SHP77 (cell line): ENCODE measurements around the gene KAZN.

Experiments used
- DNase-seq, 2 experiments: peaks; one replicate each; lab custom pipeline; 2025; lab: John Stamatoyannopoulos, UW

KAZN gene

DNA sequence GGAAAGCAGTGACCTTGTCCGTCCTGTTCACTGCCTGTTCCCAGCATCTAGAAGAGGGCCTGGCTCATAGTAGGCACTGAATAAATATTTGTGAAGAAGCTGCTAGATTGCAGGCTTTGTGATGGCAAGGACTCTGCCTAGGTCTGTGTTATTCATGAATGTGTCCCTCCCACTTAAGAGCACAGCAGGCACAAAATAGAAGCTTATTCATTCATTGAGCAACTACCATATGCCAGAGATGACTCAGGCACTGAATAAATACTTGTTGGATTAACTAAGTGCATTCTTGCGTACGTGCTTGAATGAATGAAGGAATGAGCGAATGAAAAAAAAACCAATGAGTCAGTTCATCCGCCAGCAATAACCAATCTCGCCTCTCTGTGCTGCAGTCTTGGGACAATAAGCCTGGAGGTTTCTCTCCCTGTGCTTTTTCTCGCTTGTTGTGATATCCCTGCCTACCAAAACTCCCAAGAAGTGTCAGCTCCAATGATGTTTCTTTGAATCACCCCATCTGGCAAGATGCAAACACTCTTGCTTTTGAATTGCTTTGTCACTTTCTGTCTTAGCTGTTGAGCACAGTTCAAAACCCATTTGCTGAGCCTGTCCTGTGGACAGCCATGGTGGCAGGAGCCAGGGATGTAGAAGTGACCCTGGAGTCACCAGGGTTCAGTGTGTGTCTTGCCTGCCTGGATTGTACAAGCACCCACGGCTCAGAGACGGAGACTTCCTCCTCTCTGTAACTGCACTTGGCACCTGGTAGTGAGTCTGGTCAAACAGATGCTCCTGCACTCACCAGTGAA, 143.9 kb downstream of the KAZN start:
- no peak for DNase-seq

DNA sequence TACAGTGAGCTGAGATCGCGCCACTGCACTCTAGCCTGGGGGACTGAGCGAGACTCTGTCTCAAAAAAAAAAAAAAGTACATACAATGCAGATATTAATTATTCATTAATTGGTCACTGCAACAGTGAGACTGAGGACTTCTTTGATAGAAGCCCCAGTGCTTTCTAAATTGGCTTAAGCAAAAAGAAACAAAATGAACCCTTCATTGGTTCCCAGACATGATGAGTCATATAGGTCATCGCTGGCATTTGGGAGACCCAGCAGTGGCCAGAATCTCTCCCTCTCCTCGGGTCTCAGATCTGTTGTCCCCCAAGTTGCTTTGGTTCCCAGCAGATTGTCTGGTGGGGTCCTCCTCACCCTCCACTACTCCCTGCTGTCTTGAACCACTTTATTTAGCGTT, 144.9 kb downstream of the KAZN start:
- DNase-seq: no peak

DNA sequence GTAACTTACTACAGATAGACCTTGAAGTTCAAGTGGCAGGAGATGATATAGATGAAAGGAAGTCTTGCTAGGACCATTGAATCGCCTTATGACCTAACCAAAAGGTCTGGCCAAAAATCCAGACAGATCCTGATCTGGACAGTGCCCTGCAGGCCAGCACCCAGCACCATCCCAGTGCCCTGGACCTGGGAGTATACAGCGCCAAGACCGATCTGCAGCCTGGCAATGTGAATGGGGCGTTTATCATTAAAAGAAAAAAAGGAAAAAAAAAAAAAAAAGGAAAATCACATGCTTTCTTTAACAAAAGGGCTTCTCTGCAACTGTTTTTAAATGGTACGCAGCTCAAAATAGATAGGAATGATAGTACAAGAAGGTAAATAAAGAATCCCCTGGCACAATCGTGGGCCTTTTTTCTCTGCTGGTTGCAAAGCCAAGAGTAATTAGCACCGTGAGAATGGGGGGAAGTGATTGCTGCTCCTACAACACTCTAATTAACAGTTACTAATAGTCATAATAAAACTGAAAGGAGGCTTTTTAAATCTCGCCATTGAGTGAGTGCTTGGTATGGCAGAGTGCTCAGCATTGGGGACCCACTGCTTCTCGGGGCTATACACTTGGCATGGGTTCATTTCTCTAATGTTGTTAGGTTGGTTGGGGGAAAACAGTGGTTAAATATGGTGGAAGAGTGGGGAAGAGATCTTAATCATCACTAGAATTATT, 146.7 kb downstream of the KAZN start:
- no peak for DNase-seq

DNA sequence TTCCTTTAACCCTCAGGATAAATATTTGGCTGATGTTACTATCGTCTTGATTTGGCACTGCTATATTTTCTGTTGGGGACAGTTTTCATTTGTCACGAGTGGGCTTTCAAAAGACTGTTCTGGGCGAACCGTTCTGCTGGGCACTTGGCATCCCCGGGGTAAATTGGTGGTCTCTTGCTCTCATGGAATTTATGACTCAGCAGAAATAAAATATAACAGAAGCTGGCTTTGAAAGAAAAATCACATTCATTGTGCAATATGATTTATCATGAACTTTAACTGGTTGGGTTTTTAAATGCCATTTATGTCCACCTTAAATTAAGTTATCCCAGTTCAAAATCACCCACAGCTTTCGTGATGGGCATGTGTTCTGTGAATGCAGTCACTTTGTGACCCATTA, 147.3 kb downstream of the KAZN start:
- no peak for DNase-seq

DNA sequence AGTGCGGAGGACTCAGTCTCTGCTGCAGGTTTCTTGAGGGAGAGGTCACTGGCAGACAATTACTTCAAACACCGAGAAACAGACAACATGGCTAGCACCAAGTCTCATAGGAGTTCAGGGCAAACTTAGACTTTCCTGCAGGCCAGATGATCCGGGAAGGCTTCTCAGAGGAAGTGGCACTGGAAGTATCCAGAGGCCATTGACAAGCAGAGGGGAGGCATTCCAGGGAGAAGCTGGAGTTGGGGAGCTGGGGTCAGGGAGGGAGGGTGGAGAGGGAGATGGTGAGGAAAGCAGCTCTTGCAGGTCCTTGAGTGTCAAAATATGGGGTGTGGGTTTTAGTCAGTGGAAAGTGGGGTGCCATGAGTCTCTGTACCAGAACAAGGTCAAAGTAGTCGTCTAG, 147.9 kb downstream of the KAZN start:
- no peak for DNase-seq

DNA sequence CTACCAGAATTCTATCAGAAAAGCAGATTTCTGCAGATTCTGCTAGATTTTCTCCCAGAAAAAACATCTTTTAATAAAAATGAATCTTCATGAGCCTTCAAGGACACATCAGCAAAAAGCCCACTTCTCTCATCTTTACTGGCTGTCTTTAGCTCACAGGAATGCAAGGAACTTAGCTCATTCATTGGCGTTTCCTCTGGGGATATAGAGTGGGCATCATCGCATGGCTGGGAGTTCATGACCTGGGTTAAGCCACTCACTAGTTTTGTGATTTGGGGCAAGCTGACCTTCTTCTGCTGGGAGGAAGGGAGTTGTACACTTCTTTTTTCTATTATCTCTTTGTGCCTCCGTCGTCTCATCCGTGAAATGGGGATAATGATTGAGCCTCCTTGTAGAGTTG, 149.7 kb downstream of the KAZN start:
- DNase-seq: no peak

DNA sequence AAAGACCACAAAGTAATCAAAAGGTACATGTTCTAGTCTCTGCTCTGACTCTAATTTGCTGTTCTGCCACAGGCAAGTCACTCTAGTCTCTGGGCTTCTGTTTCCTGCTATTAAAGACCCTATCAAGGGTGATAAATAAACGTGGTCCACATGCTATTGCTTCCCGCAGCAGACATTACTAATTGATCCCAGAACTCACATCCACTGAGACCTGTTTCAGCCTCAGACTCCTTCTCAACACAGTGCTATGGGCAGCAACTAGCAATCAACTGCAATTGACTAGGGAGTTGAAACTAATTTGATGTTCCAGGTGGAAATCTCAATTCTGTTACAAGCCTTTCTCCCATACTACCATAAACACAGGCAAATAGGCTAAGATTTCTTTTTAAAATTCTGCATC, 150.5 kb downstream of the KAZN start:
- no peak for DNase-seq

DNA sequence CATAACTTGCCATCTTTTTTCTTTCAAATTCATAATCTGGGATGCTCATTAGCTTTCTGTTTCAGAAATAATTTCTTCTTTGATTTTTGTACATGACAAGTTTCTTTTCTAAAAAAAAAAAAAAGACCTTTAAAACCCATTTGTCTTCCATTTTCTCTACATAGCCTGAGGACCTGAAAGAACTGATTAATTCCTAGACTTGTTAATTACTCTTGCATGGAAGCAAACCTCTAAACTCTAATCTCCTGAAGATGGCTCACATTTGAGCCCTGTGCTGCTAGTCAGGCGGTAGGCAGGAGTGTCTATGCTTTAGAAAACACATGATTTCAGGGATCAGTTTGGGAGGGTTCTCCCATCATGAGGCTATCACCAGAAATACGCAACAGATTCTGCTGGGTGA, 152.0 kb downstream of the KAZN start:
- no peak for DNase-seq

DNA sequence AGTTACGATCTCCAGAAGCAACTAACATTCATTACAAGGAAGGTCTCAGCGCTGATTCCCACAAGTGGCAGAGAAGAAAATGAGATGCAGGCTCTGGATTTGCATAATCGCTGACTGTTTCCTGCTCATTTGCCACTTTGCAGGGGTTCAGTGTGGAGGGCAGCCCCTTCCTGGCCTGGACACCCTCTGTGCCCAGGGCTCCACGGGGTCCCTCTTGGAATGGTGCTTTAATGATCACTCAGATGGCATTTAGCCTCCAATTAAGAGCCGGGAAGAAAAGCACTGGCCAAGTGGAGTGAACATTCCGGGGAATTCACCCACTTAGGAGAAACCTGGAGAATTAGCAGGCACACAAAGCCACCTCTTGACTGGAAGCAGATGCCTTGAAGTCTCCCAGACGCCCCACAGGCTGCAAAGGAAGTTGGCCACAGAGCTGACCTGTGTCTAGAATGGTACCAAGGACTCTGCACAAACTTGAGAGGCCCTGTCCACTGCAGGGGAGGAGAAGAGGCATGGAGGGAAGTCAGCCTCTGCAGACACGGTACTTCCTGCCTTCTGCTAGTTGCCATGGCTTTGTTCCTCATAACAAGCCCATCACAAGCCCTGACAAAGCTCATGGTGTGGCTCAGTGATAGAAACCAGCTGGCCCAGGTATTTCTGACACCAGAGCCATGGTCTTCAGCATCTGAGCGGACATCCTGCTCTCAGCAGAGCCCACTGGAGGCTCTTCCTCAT, 157.2 kb downstream of the KAZN start:
- DNase-seq: no peak

DNA sequence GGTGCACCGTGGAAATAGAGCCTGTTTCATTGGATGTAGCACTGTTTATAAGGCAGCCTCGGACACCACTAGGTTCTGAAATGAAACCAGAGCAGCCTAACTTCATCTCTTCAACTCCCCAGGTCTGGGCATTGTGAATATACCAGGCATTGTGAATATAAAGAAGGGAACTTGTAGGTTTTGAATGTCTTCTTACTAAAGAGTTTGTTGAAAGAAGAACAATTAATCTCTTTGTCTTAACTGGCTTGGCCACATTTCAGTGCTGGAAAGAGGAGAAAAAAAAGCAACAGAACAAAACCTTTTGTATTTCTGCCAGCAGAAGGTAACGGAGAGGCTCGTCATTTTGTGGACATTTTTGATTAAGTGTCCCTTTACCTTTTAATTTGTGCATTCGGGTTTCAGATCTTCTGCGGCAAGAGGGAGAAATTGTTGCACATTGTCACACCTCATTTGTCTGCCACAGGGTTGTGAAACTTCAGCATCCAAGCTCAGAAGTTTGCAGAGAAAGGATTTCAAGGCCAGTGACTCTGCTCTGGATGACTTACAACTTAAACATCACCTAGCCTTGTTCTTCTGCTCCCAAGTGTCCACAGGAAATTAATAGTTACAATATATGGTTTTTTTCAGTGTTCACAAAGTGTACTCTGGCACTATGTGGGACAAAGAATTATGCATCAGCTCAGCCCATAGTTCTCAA, 158.3 kb downstream of the KAZN start:
- DNase-seq: no peak

DNA sequence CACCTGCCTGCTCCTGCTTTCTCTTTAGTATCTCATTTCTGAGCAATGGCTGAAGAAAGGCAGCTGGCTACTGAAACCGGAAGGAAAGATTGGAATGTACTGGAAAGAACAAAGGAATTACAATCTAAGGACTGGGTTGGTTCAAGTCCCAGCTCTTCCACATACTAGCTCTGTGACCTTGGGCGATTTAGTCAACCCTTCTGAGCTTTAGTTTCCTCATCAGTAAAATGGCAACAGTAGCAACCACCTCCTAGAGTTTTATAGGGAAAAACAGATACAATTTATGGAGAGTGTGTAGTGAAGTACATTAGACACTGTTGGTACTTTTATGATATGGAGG, 158.8 kb downstream of the KAZN start:
- DNase-seq: no peak

DNA sequence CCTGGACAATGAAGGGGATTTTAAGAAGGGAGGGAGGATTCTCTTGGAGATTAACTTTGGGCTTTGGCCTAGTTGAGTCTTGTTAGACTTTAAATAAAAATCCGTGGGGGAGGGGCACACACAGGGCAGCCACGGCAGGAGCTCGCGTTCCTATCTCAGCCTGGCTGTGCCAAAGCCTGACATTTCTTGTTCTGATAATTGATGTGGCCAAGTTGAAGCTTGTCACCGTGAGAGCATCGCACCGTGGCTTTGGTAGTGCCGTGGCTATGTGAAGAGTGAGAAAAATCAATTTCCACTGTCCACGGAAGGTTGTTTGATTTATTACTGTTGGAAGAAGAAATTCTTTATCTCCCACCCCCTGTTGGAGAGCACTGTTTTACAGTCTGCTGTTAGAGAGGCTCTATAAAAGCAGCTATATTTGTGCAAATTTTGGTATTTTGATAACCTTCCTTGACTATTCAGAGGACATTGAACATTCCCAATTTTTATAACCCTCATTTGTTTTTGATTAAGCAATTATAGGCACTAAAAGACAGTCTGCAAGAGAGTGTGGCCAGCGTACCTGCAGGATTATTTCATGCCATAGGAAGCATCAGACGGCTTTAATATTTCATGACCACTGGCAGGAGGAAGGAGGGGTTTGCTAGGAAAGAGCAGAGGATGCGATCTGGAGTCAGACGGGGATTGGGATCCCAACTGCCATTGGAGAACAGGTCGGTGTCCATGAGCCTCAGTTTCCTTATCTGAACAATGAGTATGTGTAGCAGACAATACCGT, 160.7 kb downstream of the KAZN start:
- no peak for DNase-seq

DNA sequence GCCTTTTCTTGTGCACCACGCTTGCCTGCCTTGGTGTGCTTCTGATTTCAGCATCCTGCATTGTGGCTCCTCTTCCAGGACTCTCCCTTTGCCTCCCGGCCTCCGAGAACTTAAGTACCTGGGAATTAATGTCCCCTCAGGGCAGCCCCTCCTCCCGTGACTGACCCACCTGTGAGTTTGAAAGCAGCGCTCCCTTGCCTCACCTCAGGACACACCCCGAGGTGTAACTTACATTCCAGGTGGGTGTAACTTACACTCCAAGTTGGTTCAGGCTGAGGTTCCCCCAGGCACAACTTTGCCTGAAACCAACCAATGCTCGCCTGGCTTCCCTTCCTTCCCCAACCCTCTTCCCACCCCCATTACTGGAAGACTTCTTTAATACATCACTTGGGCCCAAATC, 161.4 kb downstream of the KAZN start:
- no peak for DNase-seq

DNA sequence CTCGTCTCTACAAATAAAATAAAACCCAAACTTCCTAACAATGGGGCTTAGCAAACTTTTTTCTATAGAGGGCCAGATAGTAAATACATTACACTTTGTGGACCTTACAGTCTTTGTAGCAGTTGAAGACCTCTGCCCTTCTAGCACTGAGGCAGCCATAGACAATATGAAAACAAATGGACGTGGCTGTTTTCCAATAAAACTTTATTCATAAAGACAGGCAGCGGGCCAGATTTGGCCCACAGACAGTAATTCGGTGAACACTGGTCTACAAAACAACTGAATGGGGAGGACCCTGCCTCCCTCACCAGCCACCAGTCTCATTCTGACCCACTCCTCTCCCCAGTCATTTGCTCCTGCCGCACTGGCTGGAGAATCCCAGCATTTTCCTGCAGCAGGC, 162.3 kb downstream of the KAZN start:
- DNase-seq: no peak

DNA sequence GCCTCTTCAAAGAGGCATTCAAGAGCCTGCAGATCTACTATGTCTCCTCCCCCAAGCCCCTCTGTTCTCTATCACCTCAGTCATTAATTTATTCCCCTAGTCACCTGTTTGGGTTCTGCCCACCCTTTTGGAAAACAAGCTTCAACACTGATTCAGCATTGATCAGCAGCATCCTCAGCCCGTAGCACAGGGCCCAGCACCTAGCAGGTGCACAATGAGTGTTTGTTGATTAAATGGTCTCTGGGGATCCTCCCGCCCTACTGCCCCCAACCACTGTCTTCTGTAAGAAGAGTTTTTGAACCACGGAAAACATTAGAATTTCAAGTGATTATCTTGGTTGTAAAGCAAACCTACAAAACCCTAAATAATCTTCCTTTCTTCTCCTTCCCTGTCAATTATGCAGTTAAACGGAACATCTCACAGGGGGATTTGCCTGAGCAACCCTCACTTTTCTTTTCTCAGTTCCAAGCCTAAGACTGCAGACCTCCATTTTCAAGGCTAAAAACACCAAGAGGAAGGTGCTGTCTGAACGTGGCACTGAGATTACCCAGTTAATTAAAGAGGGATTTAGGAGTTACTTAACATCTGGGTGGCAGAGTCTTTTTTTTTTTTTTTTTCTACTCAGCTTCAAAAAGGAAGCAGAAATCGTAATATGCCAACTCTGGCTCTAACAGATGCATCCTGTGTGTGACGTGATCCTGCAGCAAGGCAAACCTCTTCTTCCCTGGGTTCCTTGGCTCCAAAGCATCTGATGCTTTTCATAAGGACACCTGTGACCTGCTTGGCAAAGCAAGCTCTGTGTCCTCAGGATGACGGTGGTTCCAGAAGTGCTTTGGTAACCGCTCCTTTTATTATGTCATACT, 163.0 kb downstream of the KAZN start:
- no peak for DNase-seq

DNA sequence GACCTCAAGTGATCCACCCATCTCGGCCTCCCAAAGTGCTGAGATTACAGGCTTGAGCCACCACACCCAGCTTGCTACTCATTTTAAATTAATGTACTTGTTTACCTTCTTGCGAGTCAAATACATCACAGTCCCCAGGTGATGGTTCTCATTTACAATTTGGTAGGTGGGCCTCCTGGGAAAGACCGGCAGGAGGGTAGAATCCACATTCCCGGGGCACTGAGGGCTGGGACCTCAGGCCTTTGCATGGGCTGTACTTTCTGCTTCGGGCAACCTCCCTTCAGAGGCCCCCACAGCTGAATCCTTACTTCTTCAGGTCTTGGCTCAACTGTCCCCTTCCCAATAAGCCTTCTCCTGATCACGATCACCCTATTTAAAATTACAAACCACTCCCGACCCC, 165.5 kb downstream of the KAZN start:
- DNase-seq: no peak

DNA sequence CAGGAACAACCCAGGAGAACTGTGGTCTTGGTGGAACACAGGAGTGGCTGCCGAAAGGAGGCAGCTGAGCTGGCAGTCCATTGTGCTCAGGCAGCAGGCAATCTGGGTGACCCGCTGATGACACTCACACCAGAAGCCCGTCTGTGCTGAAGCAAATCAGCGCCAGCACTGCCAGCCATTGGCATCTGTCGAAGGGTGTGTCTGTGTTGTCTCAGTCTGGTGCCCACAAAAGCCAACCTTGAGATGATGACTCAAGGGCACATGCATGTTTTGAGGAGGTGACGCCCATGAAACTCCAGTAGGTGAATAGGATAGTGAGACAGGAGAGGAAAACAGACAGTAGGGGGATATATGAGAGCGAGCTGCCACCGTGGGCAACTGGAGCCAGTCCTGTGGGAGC, 167.3 kb downstream of the KAZN start:
- no peak for DNase-seq

DNA sequence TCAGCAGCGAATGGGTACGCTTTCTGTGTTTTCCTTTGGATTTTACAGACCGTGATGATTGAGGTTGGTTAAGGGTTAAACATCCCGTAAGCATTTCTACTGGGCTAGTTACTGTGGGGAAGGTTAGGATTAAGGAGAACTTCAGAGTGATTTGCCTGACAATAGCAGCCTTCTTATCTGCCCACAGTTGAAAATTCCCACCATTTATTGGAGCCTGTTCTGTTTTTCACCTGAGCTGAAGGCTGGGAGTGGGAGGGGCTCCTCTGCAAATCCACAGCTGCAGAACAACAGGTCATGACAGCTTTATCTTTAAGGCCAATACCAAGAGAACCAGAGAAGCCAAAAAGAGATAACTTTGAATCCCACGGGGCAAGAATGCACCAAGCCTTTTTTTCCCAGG, 168.6 kb downstream of the KAZN start:
- no peak for DNase-seq

DNA sequence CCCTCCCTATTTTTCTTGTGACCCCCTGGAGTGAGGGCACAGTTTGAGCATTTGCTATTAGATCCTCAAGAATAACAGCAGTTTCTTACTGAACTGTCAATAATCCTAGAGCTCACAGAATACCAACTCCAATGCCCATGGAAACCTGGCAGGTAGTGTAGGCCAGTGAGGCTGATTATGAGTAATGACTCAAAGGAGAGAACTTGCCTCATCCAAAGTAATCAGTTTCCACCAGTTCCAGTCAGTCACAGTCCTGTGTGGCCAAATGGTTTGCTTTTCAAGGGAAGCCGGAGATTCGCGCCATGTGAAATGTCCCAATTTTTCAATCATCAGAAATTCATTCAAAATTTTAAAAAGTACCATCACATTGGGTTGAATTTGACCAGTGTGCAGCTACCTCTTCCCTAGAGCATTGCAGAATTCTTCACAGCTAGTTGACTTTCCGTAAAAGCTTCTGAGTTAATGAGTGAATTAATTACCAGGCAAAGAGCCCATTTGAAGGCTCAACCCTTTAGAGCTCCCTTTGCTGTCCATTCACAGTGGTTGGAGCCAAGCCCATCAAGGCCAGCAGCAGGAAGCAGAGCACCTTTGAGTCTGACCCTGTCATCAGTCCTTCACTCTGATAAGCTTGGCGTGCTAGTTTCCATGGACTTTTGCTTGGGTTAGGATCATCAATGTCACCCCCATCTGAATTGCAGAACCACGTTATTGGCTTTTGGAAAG, 170.3 kb downstream of the KAZN start:
- no peak for DNase-seq
